Liver (tissue), 9 donors: ENCODE measurements around the gene SPN. TPM values are rescaled to one million over a fixed set of nuclear protein-coding genes. Genes with fewer than 3 reads are reported as not detected.
"Not testable (repeated sequence)": the region's sequence is repeated elsewhere in the genome, so short reads cannot be mapped to it uniquely, and the experiment has no call there.

ENCODE experiments used
- DNase-seq: peaks from one replicate; pipeline ENCODE4 v3.0.0-alpha.2; 2017; ENCODE audit warnings: low spot score
- H3K27ac ChIP-seq, 2 donors: one replicate each; pipeline ENCODE4 v1.7.0; 2013; ENCODE audit warnings: inconsistent platforms in 2 of 2, low read length in 2 of 2, control low read depth in 1 of 2, low read depth in 1 of 2, mild to moderate bottlenecking in 1 of 2
- H3K27me3 ChIP-seq, 4 donors: one replicate each; pipeline versions ENCODE4 v1.6.1 to v1.7.0; 2013; ENCODE audit warnings: low read length in 3 of 4, inconsistent platforms in 1 of 4, mild to moderate bottlenecking in 1 of 4, moderate library complexity in 1 of 4; ENCODE audit not compliant: control insufficient read depth in 4 of 4, insufficient read depth in 4 of 4
- H3K36me3 ChIP-seq, 4 donors: one replicate each; pipeline versions ENCODE4 v1.6.1 to v1.7.0; 2013; ENCODE audit warnings: low read length in 3 of 4, mild to moderate bottlenecking in 3 of 4, low read depth in 1 of 4, moderate library complexity in 1 of 4; ENCODE audit not compliant: control insufficient read depth in 4 of 4, insufficient read depth in 3 of 4
- H3K4me1 ChIP-seq, 4 donors: one replicate each; pipeline versions ENCODE4 v1.6.1 to v1.7.0; 2013; ENCODE audit warnings: low read length in 3 of 4, mild to moderate bottlenecking in 3 of 4, moderate library complexity in 1 of 4; ENCODE audit not compliant: control insufficient read depth in 4 of 4, insufficient read depth in 4 of 4
- H3K4me3 ChIP-seq, 3 donors: one replicate each; pipeline versions ENCODE4 v1.6.1 to v1.7.0; 2013; ENCODE audit warnings: low read length in 3 of 3, control low read depth in 1 of 3, low read depth in 1 of 3, mild to moderate bottlenecking in 1 of 3
- H3K9ac ChIP-seq, 2 donors: one replicate each; pipeline ENCODE4 v1.7.0; 2013; ENCODE audit warnings: low read length in 2 of 2, mild to moderate bottlenecking in 2 of 2, moderate library complexity in 2 of 2, control low read depth in 1 of 2, low read depth in 1 of 2
- H3K9me3 ChIP-seq, 4 donors: one replicate each; pipeline versions ENCODE4 v1.6.1 to v1.7.0; 2013; ENCODE audit warnings: low read length in 3 of 4; ENCODE audit not compliant: control insufficient read depth in 4 of 4
- FOXA1 ChIP-seq: IDR thresholded peaks from 2 replicates; pipeline ENCODE4 v1.6.1; 2016; ENCODE audit warnings: antibody characterized with exemption
- HNF4A ChIP-seq, 2 donors: conservative IDR thresholded peaks; 2 replicates each; pipeline ENCODE4 v1.6.1; 2016; ENCODE audit warnings: antibody characterized with exemption in 2 of 2, mild to moderate bottlenecking in 2 of 2
- RXRA ChIP-seq, 2 donors: IDR thresholded peaks; 2 replicates each; pipeline ENCODE4 v1.6.1; 2017 to 2018; ENCODE audit warnings: antibody characterized with exemption in 2 of 2, mild to moderate bottlenecking in 1 of 2
- SP1 ChIP-seq: IDR thresholded peaks from 2 replicates; pipeline ENCODE4 v1.6.1; 2018; ENCODE audit warnings: antibody characterized with exemption, mild to moderate bottlenecking
- WGBS: extraction: QIAGEN DNeasy Blood & Tissue Kit; methylation state at CpG from one replicate; pipeline ENCODE4 v1.1.7; 2013; 5-methylcytosine and 5-hydroxymethylcytosine counted together
- polyA plus RNA-seq, 2 donors: library from polyadenylated mRNA; stranded (reverse) in 1 of 2; unstranded in 1 of 2; fragments of 200-250 nt in 1 of 2; fragments of >200 nt in 1 of 2; fragmentation: Nextera tagmentation in 1 of 2; extraction: Ambion mirVana in 1 of 2; gene quantifications; one replicate each; pipeline versions ENCODE4 v1.2.1 to v1.2.3, GENCODE V29; 2013 to 2015
- total RNA-seq, 2 donors: library from RNA; depleted of rRNA; stranded (reverse); fragments of >200 nt; gene quantifications; one replicate each; pipeline ENCODE4 v1.2.3, GENCODE V29; 2014
- TF ChIP-seq, protein P1 (sequence below): IDR thresholded peaks from 2 replicates; pipeline ENCODE4 v1.6.1; 2016; ENCODE audit warnings: antibody characterized with exemption
- donor health status: healthy.
- donor health status: healthy.
- donor health status: healthy.
- donor health status: healthy.
- donor health status: healthy.

SPN gene
- total and polyA plus RNA-seq, 4 donors: 0.85 to 31.2 (median 0.91) TPM

GRCh38 chr16:29689490-29690351 is 26.7 kb downstream of the SPN start:
- not testable (repeated sequence) for H3K9ac ChIP-seq, H3K27ac ChIP-seq, H3K36me3 ChIP-seq, H3K27me3 ChIP-seq, H3K9me3 ChIP-seq, DNase-seq, H3K4me3 ChIP-seq
- H3K4me1 ChIP-seq: peaks cover 3 to 14% (median 8%) of the 10 kb centered on the region in 4 donors
- 90% methylated on average over 23 of the region's 23 CpGs for WGBS

- 97% methylated on average over 26 of the region's 26 CpGs for WGBS
- not testable (repeated sequence) for DNase-seq, H3K27me3 ChIP-seq, H3K4me3 ChIP-seq, H3K9me3 ChIP-seq, H3K27ac ChIP-seq, H3K9ac ChIP-seq, H3K36me3 ChIP-seq
- peaks cover 6 to 10% (median 8%) of the 10 kb centered on the region in 4 donors for H3K4me1 ChIP-seq
Observed at GRCh38 chr16:29692606-29693005, 29.6 kb downstream of the SPN start.

- 60% methylated on average over 41 of the region's 41 CpGs for WGBS
- peaks cover 2 to 8% (median 5%) of the 10 kb centered on the region in 4 donors for H3K4me1 ChIP-seq
- TF ChIP-seq SP1 (no peak), RXRA (IDR thresholded peaks at IDR 0.05) (peak in 1 of 2 donors; percentile 19), FOXA1 (no peak), HNF4A (conservative IDR thresholded peaks at IDR 0.05) (peak in 1 of 2 donors; percentile 23)
- TF ChIP-seq, protein P1, sequence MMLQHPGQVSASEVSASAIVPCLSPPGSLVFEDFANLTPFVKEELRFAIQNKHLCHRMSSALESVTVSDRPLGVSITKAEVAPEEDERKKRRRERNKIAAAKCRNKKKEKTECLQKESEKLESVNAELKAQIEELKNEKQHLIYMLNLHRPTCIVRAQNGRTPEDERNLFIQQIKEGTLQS: no peak
- no peaks in the 10 kb centered on the region for H3K27me3 ChIP-seq
- no peak for DNase-seq
- H3K36me3 ChIP-seq: peaks cover 0 to 2% (median under 1%) of the 10 kb centered on the region in 4 donors
- no peak overlapping the region for H3K4me3 ChIP-seq
- no peak overlapping the region for H3K9ac ChIP-seq
- no peaks in the 10 kb centered on the region for H3K9me3 ChIP-seq
- peak overlapping the region; percentile 55 to 75 for H3K27ac ChIP-seq
Observed at GRCh38 chr16:29694384-29695195, 31.5 kb downstream of the SPN start.

DNA sequence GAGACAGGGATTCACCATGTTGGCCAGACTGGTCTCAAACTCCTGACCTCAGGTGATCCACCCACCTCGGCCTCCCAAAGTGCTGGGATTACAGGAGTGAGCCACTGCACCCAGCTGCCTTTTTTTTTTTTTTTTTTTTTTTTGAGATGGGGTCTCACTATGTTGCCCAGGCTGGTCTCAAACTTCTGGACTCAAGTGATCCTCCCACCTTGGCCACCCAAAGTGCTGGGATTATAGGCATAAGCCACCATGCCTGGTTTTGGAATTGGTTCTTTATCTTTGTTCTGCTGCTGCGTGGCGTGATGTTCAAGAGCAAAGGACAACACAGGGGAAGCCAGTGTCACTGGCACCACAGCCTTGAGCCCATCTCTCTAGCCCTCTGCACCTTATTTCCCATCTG is 32.6 kb downstream of the SPN start:
- not testable (repeated sequence) for H3K27me3 ChIP-seq, H3K4me1 ChIP-seq, H3K36me3 ChIP-seq, DNase-seq, H3K9me3 ChIP-seq, H3K4me3 ChIP-seq, H3K9ac ChIP-seq, H3K27ac ChIP-seq
- WGBS: 97% methylated on average over 3 of the region's 3 CpGs
